Measurements from ENCODE around the gene FTSJ1.

FTSJ1 gene

GRCh38 chrX:48470833-48471118 lies 5.2 kb upstream of the FTSJ1 start:
- DNase-seq: no peak

- DNase-seq: no peak
Measured at GRCh38 chrX:48471504-48471903, 4.5 kb upstream of the FTSJ1 start.

- no peak for DNase-seq
Measured at GRCh38 chrX:48472225-48472624, 3.8 kb upstream of the FTSJ1 start.

- no peak for DNase-seq
Measured at GRCh38 chrX:48472851-48473703, 2.9 kb upstream of the FTSJ1 start.

- no peak for DNase-seq
Measured at GRCh38 chrX:48473704-48473990, 2.4 kb upstream of the FTSJ1 start.

- no peak for DNase-seq
Measured at GRCh38 chrX:48474127-48474526, 1.9 kb upstream of the FTSJ1 start.

- no peak for DNase-seq
Measured at GRCh38 chrX:48474581-48474980, 1.4 kb upstream of the FTSJ1 start.

GRCh38 chrX:48475296-48475695 lies 703 bp upstream of the FTSJ1 start:
- DNase-seq: no peak

GRCh38 chrX:48476919-48477318 lies 920 bp downstream of the FTSJ1 start:
- DNase-seq: no peak

GRCh38 chrX:48477960-48478755 lies 2.2 kb downstream of the FTSJ1 start:
- no peak for DNase-seq

GRCh38 chrX:48478806-48479205 lies 2.8 kb downstream of the FTSJ1 start:
- no peak for DNase-seq

GRCh38 chrX:48480142-48480541 lies 4.1 kb downstream of the FTSJ1 start:
- DNase-seq: no peak

- no peak for DNase-seq
Measured at GRCh38 chrX:48480583-48480982, 4.6 kb downstream of the FTSJ1 start.

GRCh38 chrX:48482526-48482925 lies 6.5 kb downstream of the FTSJ1 start:
- DNase-seq: no peak

GRCh38 chrX:48487362-48487798 lies 11.4 kb downstream of the FTSJ1 start:
- no peak for DNase-seq

- no peak for DNase-seq
Measured at GRCh38 chrX:48488034-48488433, 12.0 kb downstream of the FTSJ1 start.

- no peak for DNase-seq
Measured at GRCh38 chrX:48489296-48489695, 13.3 kb downstream of the FTSJ1 start.

GRCh38 chrX:48489892-48490291 lies 13.9 kb downstream of the FTSJ1 start:
- DNase-seq: no peak

- no peak for DNase-seq
Measured at GRCh38 chrX:48490661-48491060, 14.7 kb downstream of the FTSJ1 start.

GRCh38 chrX:48491809-48492208 lies 15.8 kb downstream of the FTSJ1 start:
- no peak for DNase-seq

- DNase-seq: no peak
Measured at GRCh38 chrX:48492293-48492910, 16.4 kb downstream of the FTSJ1 start.

GRCh38 chrX:48493890-48494364 lies 17.9 kb downstream of the FTSJ1 start:
- no peak for DNase-seq

GRCh38 chrX:48496660-48497059 lies 20.7 kb downstream of the FTSJ1 start:
- no peak for DNase-seq

- no peak for DNase-seq
Measured at GRCh38 chrX:48497871-48498270, 21.9 kb downstream of the FTSJ1 start.

Data from stimulated activated naive CD4-positive, alpha-beta T cell (primary cell).